GM18520 (cell line): ENCODE data around the gene PTPRQ.
A peak's percentile ranks its signal among the peaks of the same experiment; 100 is the strongest.

Experiments
- ATAC-seq: cut with Tn5 transposase; IDR thresholded peaks from one replicate; pipeline ENCODE4 v1.9.1; 2021; ENCODE audit not compliant: unreplicated experiment

Gene PTPRQ

DNA sequence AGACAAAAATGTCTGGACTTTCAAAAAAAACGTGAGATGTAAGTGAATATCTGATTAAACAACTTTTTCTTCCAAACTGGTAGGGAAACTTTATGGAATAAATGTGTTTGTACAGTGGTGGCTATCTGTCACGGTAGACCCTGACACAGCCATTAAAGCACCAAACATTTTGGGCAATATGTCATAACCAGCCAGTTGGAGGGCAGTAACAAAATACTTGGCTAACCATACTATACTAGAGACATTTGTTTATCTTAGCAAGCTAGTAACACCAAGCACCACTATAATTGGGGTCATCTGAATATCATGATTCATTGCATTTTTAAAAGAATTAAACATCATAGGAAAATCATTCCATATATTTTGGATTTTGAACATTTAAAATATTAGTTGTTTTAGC lies 257.4 kb downstream of the PTPRQ start:
- ATAC-seq: no peak

GRCh38 chr12:80702889-80703805 lies 259.1 kb downstream of the PTPRQ start:
- ATAC-seq: peak; percentile 83

- no peak for ATAC-seq
These were observed 260.4 kb downstream of the PTPRQ start for GRCh38 chr12:80704420-80704819.

GRCh38 chr12:80707126-80707829 lies 263.2 kb downstream of the PTPRQ start, which contains the start of gene MYF6:
TSS of gene MYF6 (plus strand) at chr12:80707634. CDS start at chr12:80707720, 86 bp downstream.
- no peak for ATAC-seq

DNA sequence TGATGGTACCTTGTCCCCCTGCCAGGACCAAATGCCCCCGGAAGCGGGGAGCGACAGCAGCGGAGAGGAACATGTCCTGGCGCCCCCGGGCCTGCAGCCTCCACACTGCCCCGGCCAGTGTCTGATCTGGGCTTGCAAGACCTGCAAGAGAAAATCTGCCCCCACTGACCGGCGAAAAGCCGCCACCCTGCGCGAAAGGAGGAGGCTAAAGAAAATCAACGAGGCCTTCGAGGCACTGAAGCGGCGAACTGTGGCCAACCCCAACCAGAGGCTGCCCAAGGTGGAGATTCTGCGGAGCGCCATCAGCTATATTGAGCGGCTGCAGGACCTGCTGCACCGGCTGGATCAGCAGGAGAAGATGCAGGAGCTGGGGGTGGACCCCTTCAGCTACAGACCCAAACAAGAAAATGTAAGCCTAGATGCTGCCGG lies 263.8 kb downstream of the PTPRQ start:
- no peak for ATAC-seq

- ATAC-seq: no peak
These were observed 264.4 kb downstream of the PTPRQ start for GRCh38 chr12:80708259-80708974.

GRCh38 chr12:80708975-80709328 lies 264.9 kb downstream of the PTPRQ start:
- ATAC-seq: no peak

DNA sequence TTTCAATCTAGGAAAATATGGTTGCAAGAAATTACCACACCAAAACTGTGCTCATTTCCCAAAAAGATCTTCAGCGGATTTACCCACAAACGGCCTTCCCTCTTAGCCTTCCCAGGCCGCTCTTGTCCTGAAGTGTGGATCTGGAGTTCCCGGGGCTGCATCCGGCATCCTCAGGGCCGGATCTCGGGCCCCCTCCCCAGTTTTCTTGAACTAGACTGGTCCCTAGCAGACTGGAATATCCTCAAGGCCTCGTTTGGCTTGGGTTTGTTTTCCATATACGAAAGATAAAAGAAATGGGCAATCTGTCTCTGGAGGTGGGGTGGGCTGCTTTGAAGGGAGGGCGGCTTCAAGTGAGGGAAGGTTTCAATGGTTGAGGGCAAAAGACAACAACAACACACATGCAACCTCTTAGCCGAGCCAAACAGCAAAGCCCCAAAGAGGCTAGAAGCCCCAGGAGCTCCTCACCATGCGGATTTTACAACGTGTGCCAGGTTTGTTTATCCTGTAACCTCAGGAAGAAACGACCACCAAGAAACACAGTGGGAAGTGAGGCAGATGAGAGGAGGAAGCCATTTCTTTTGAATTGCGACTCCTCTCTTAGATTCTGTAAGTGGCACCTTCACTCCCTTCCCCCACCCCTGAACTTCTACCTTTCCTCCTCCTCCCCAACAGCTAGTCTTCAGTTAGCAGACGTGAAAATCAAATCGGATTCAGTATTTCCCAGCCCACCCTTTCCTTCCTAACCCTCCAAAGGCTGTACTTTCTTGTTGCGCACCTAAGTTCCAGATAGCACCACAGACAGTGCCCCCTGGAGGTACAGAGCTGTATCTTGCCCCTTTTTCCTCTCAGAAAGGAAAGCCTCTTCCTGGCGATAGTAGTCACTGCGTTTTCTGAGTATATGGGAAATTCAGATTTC lies 266.0 kb downstream of the PTPRQ start:
- no peak for ATAC-seq

GRCh38 chr12:80710727-80711449 lies 266.9 kb downstream of the PTPRQ start:
- no peak for ATAC-seq

- no peak for ATAC-seq
These were observed 267.8 kb downstream of the PTPRQ start for GRCh38 chr12:80711866-80712265.

- no peak for ATAC-seq
These were observed 268.8 kb downstream of the PTPRQ start for GRCh38 chr12:80712866-80713265.

GRCh38 chr12:80713419-80713818 lies 269.4 kb downstream of the PTPRQ start:
- no peak for ATAC-seq

- ATAC-seq: no peak
These were observed 270.0 kb downstream of the PTPRQ start for GRCh38 chr12:80714055-80714454.

- ATAC-seq: no peak
These were observed 270.8 kb downstream of the PTPRQ start for GRCh38 chr12:80714846-80715245.

DNA sequence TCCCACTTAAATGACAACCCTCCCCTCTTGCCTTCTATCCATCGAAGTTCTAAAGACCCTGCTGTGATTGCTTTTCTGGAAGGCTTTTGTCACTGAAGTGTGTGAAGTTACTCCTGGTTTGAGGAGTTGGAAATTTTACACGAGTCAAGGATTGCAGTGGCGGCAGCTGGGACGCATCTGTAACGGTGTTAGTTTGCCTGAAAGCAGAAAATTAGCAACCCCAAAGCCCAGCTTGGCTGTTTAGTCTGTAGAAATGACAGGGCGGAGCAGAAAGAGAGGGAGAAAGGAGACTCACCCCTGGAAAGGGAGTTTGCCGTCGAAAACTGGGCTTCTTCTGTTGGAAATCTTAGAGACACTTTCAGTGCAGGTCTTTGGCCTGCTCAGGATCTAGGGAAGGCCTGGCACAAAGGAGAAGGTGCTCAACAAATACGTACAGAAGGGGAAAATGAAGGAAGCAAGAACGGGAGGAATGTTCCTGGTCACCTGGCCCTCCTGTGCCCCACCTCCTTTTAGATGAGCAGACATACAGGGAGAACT lies 271.7 kb downstream of the PTPRQ start:
- ATAC-seq: no peak

DNA sequence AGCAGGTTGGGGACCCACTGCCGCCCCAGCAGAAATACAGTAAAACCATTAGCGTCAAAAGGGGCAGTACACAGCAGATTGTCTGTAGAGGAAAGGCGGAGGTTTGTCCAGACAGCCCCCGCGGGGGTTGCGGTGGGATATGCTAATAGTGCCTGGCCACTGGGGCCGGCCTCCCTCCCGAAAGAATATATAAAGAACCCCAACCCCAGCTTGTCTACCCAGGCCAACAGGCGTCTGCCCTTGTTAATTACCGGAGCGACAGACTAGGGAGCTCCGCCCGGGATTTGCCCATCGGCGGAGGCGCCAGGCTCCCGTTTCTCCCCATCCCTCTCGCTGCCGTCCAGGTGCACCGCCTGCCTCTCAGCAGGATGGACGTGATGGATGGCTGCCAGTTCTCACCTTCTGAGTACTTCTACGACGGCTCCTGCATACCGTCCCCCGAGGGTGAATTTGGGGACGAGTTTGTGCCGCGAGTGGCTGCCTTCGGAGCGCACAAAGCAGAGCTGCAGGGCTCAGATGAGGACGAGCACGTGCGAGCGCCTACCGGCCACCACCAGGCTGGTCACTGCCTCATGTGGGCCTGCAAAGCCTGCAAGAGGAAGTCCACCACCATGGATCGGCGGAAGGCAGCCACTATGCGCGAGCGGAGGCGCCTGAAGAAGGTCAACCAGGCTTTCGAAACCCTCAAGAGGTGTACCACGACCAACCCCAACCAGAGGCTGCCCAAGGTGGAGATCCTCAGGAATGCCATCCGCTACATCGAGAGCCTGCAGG lies 272.8 kb downstream of the PTPRQ start, which contains the start of gene MYF5:
Gene MYF5, plus strand, starts transcription at position 217 of the 774 bp plus-strand sequence. Its CDS starts 152 bp downstream, at position 369.
- ATAC-seq: no peak

GRCh38 chr12:80717856-80718255 lies 273.8 kb downstream of the PTPRQ start:
- ATAC-seq: no peak

GRCh38 chr12:80720516-80720915 lies 276.5 kb downstream of the PTPRQ start:
- no peak for ATAC-seq

- no peak for ATAC-seq
These were observed 277.3 kb downstream of the PTPRQ start for GRCh38 chr12:80721326-80721725.
